NCI-H187 (cell line): ENCODE data around the gene ULK1.
"Not testable (repeated sequence)": the region's sequence is repeated elsewhere in the genome, so short reads cannot be mapped to it uniquely, and the experiment has no call there.

Experiments
- DNase-seq, 2 experiments: peaks; one replicate each; lab custom pipeline; 2025; lab: John Stamatoyannopoulos, UW

Gene ULK1

GRCh38 chr12:131943389-131943788 lies 49.0 kb downstream of the ULK1 start:
- DNase-seq: no peak

- DNase-seq: no peak
These were observed 49.5 kb downstream of the ULK1 start for GRCh38 chr12:131943876-131944275.

GRCh38 chr12:131944601-131945251 lies 50.3 kb downstream of the ULK1 start:
- DNase-seq: no peak

GRCh38 chr12:131946757-131947156 lies 52.3 kb downstream of the ULK1 start:
- DNase-seq: no peak

GRCh38 chr12:131947482-131948027 lies 53.1 kb downstream of the ULK1 start:
- no peak for DNase-seq

- DNase-seq: no peak
These were observed 53.8 kb downstream of the ULK1 start for GRCh38 chr12:131948166-131948712.

- not testable (repeated sequence) for DNase-seq
These were observed 54.5 kb downstream of the ULK1 start for GRCh38 chr12:131948713-131949430.

- DNase-seq: peak; percentile 66 to 94
These were observed 55.2 kb downstream of the ULK1 start, which contains the start of gene EP400 for GRCh38 chr12:131949431-131950181. TSS of gene EP400 (plus strand) at chr12:131949942. CDS start at chr12:131960620, 10,678 bp downstream.

GRCh38 chr12:131950182-131950913 lies 55.9 kb downstream of the ULK1 start:
- DNase-seq: no peak

- DNase-seq: not testable (repeated sequence)
These were observed 59.4 kb downstream of the ULK1 start for GRCh38 chr12:131953810-131954209.

- not testable (repeated sequence) for DNase-seq
These were observed 60.0 kb downstream of the ULK1 start for GRCh38 chr12:131954460-131954859.

GRCh38 chr12:131959116-131959515 lies 64.7 kb downstream of the ULK1 start:
- no peak for DNase-seq

- no peak for DNase-seq
These were observed 65.5 kb downstream of the ULK1 start for GRCh38 chr12:131959641-131960589.

- DNase-seq: not testable (repeated sequence)
These were observed 66.3 kb downstream of the ULK1 start for GRCh38 chr12:131960590-131961325.

- not testable (repeated sequence) for DNase-seq
These were observed 66.9 kb downstream of the ULK1 start for GRCh38 chr12:131961328-131961727.

GRCh38 chr12:131962069-131962468 lies 67.6 kb downstream of the ULK1 start:
- no peak for DNase-seq

GRCh38 chr12:131963381-131963780 lies 69.0 kb downstream of the ULK1 start:
- DNase-seq: no peak

- no peak for DNase-seq
These were observed 70.7 kb downstream of the ULK1 start for GRCh38 chr12:131965073-131965472.

- no peak for DNase-seq
These were observed 76.8 kb downstream of the ULK1 start for GRCh38 chr12:131971226-131971625.
